H1 (cell line): Measurements from ENCODE around the gene USPL1. TPM values are rescaled to one million over a fixed set of nuclear protein-coding genes. Genes with fewer than 3 reads are reported as not detected.

Experiments
- CTCF ChIA-PET: fragments of 300-600 bp; sonication (Branson Sonifier 250); formaldehyde crosslinking; loops from one replicate; lab custom pipeline; 2021; ENCODE audit not compliant: partially characterized antibody; lab: Charles Lee
- POLR2A ChIA-PET: fragments of 300-600 bp; sonication (Branson Sonifier 250); formaldehyde crosslinking; loops from one replicate; lab custom pipeline; 2021; ENCODE audit warnings: inconsistent platforms; ENCODE audit not compliant: partially characterized antibody; lab: Charles Lee
- DNase-seq, 2 experiments: peaks; one replicate each; pipeline versions ENCODE4 v3.0.0 to v3.0.0-alpha.2; 2010 to 2022; ENCODE audit warnings: low spot score in 2 of 2, low read depth in 1 of 2, mixed read lengths in 1 of 2
- FAIRE-seq: peaks from 2 replicates; lab custom pipeline; 2011; peaks lifted over from hg19 to GRCh38; lab: Jason Lieb, UNC
- H2AFZ ChIP-seq: 2 replicates; pipeline ENCODE4 v1.8.1; 2012; ENCODE audit warnings: low read length, inconsistent platforms
- H2AK5ac ChIP-seq: 2 replicates; pipeline ENCODE4 v1.6.1; 2013; ENCODE audit warnings: low read depth, low read length
- H2BK120ac ChIP-seq: replicated peaks from 2 replicates; pipeline ENCODE3; 2013; ENCODE audit warnings: low read depth, low read length, inconsistent platforms
- H2BK12ac ChIP-seq: 2 replicates; pipeline ENCODE4 v1.6.1; 2013; ENCODE audit warnings: low read depth, low read length
- H2BK15ac ChIP-seq: 2 replicates; pipeline ENCODE4 v1.6.1; 2013; ENCODE audit warnings: low read length
- H2BK20ac ChIP-seq: 2 replicates; pipeline ENCODE4 v1.6.1; 2013; ENCODE audit warnings: low read length
- H2BK5ac ChIP-seq: 2 replicates; pipeline ENCODE4 v1.6.1; 2013; ENCODE audit warnings: low read depth, low read length
- H3K14ac ChIP-seq: 2 replicates; pipeline ENCODE4 v1.6.1; 2013; ENCODE audit warnings: inconsistent platforms; ENCODE audit not compliant: insufficient read length
- H3K18ac ChIP-seq: 2 replicates; pipeline ENCODE4 v1.6.1; 2013; ENCODE audit warnings: low read length; ENCODE audit errors: extremely low read depth
- H3K23ac ChIP-seq: 2 replicates; pipeline ENCODE4 v1.6.1; 2013; ENCODE audit warnings: inconsistent platforms; ENCODE audit not compliant: insufficient read length
- H3K23me2 ChIP-seq: 2 replicates; pipeline ENCODE4 v1.6.1; 2013; ENCODE audit warnings: low read depth, low read length
- H3K27ac ChIP-seq: 2 replicates; pipeline ENCODE4 v1.6.1; 2011; ENCODE audit warnings: low read depth, low read length, inconsistent platforms
- H3K27me3 ChIP-seq, 4 experiments: replicated peaks in 1 of 4; 1 replicate in 1 of 4; 2 replicates in 3 of 4; pipeline versions ENCODE4 v1.6.1 to v1.8.1; 2011 to 2013; ENCODE audit warnings: low read length in 3 of 4, mild to moderate bottlenecking in 3 of 4, inconsistent platforms in 2 of 4, mixed read lengths in 2 of 4, moderate library complexity in 1 of 4; ENCODE audit not compliant: control insufficient read depth in 3 of 4, insufficient read depth in 3 of 4; ENCODE audit errors: extremely low read depth in 1 of 4
- H3K36me3 ChIP-seq, 4 experiments: 2 replicates each; pipeline versions ENCODE4 v1.6.1 to v1.8.1; 2011 to 2013; ENCODE audit warnings: mild to moderate bottlenecking in 4 of 4, low read length in 3 of 4, moderate library complexity in 2 of 4, control low read depth in 1 of 4, inconsistent platforms in 1 of 4; ENCODE audit not compliant: insufficient read depth in 4 of 4, control insufficient read depth in 2 of 4
- H3K4ac ChIP-seq: replicated peaks from 2 replicates; pipeline ENCODE3; 2013; ENCODE audit warnings: low read length, low read depth, mixed read lengths, inconsistent platforms; ENCODE audit not compliant: insufficient read length
- H3K4me1 ChIP-seq, 4 experiments: replicated peaks in 1 of 4; 1 replicate in 1 of 4; 2 replicates in 3 of 4; pipeline versions ENCODE4 v1.6.1 to v1.8.1; 2011 to 2013; ENCODE audit warnings: low read length in 3 of 4, inconsistent platforms in 2 of 4, mixed read lengths in 1 of 4; ENCODE audit not compliant: insufficient read depth in 4 of 4, control insufficient read depth in 3 of 4
- H3K4me2 ChIP-seq, 2 experiments: 2 replicates each; pipeline versions ENCODE4 v1.6.1 to v1.8.1; 2011 to 2013; ENCODE audit warnings: low read depth in 2 of 2, low read length in 2 of 2, control low read depth in 1 of 2, inconsistent platforms in 1 of 2, mild to moderate bottlenecking in 1 of 2; ENCODE audit not compliant: insufficient read depth in 1 of 2
- H3K4me3 ChIP-seq, 4 experiments: fragments of 200-600, 300-600 bp in 1 of 4; sonication (generic), shearing (Covaris generic), sonication (Bioruptor Twin) in 1 of 4; 2 replicates each; pipeline versions ENCODE4 v1.5.1 to v1.8.1; 2011 to 2016; ENCODE audit warnings: low read length in 4 of 4, low read depth in 3 of 4, control low read depth in 2 of 4, inconsistent platforms in 2 of 4, mild to moderate bottlenecking in 2 of 4, mixed read lengths in 1 of 4, moderate library complexity in 1 of 4; ENCODE audit not compliant: insufficient read depth in 2 of 4; ENCODE audit errors: extremely low read depth in 1 of 4
- H3K56ac ChIP-seq: replicated peaks from 2 replicates; pipeline ENCODE3; 2013; ENCODE audit warnings: low read depth, mild to moderate bottlenecking, mixed read lengths, low read length, inconsistent platforms; ENCODE audit not compliant: insufficient read length
- H3K79me1 ChIP-seq: 2 replicates; pipeline ENCODE4 v1.6.1; 2013; ENCODE audit warnings: low read depth, low read length, control low read depth
- H3K79me2 ChIP-seq, 2 experiments: 2 replicates each; pipeline versions ENCODE4 v1.6.1 to v1.8.1; 2012 to 2013; ENCODE audit warnings: low read length in 2 of 2, mild to moderate bottlenecking in 2 of 2, inconsistent platforms in 1 of 2; ENCODE audit not compliant: insufficient read depth in 2 of 2, control insufficient read depth in 1 of 2
- H3K9ac ChIP-seq, 4 experiments: replicated peaks in 1 of 4; 1 replicate in 1 of 4; 2 replicates in 3 of 4; pipeline versions ENCODE4 v1.6.1 to v1.8.1; 2011 to 2013; ENCODE audit warnings: low read depth in 3 of 4, low read length in 3 of 4, control low read depth in 2 of 4, mild to moderate bottlenecking in 2 of 4, moderate library complexity in 2 of 4, inconsistent platforms in 1 of 4; ENCODE audit errors: extremely low read depth in 1 of 4
- H3K9me3 ChIP-seq, 2 experiments: 2 replicates each; pipeline versions ENCODE4 v1.6.1 to v1.8.1; 2012 to 2013; ENCODE audit warnings: mild to moderate bottlenecking in 2 of 2, moderate library complexity in 2 of 2, control low read depth in 1 of 2, inconsistent platforms in 1 of 2, low read depth in 1 of 2, low read length in 1 of 2, mixed read lengths in 1 of 2; ENCODE audit not compliant: insufficient read depth in 2 of 2
- H4K20me1 ChIP-seq, 2 experiments: replicated peaks in 1 of 2; 2 replicates each; pipeline versions ENCODE3 to v1.8.1; 2011 to 2013; ENCODE audit warnings: inconsistent platforms in 2 of 2, low read length in 2 of 2, mild to moderate bottlenecking in 1 of 2; ENCODE audit not compliant: insufficient read depth in 2 of 2, control insufficient read depth in 1 of 2
- H4K5ac ChIP-seq: 2 replicates; pipeline ENCODE4 v1.6.1; 2013; ENCODE audit warnings: low read length, low read depth, mixed read lengths, inconsistent platforms; ENCODE audit not compliant: insufficient read length
- H4K8ac ChIP-seq: 2 replicates; pipeline ENCODE4 v1.8.0; 2013; ENCODE audit warnings: mild to moderate bottlenecking, moderate library complexity, low read length, inconsistent platforms; ENCODE audit not compliant: insufficient read depth; ENCODE audit errors: extremely low read depth
- H4K91ac ChIP-seq: replicated peaks from 2 replicates; pipeline ENCODE3; 2013; ENCODE audit warnings: low read length, mixed read lengths, inconsistent platforms; ENCODE audit not compliant: insufficient read length
- CREB1 ChIP-seq: IDR thresholded peaks from 2 replicates; pipeline ENCODE4 v1.6.1; 2012; ENCODE audit warnings: inconsistent platforms
- E2F6 ChIP-seq: IDR thresholded peaks from 2 replicates; pipeline ENCODE4 v1.6.1; 2012; ENCODE audit warnings: inconsistent platforms
- EP300 ChIP-seq, 2 experiments: IDR thresholded peaks; 1 replicate in 1 of 2; 2 replicates in 1 of 2; pipeline ENCODE4 v1.6.1; 2011 to 2012; ENCODE audit warnings: low read depth in 2 of 2, low read length in 2 of 2, mild to moderate bottlenecking in 2 of 2, borderline replicate concordance in 1 of 2, inconsistent platforms in 1 of 2, moderate library complexity in 1 of 2
- GABPA ChIP-seq: IDR thresholded peaks from 2 replicates; pipeline ENCODE4 v1.6.1; 2011; ENCODE audit warnings: mild to moderate bottlenecking, low read length, moderate library complexity, borderline replicate concordance; ENCODE audit not compliant: insufficient read depth
- HDAC2 ChIP-seq, 2 experiments: fragments of 300-600 bp in 1 of 2; sonication (generic) in 1 of 2; IDR thresholded peaks; 2 replicates each; pipeline ENCODE4 v1.6.1; 2011 to 2012; ENCODE audit warnings: low read depth in 2 of 2, low read length in 2 of 2, mild to moderate bottlenecking in 2 of 2, moderate library complexity in 2 of 2, borderline replicate concordance in 1 of 2, inconsistent platforms in 1 of 2
- RAD21 ChIP-seq, 2 experiments: IDR thresholded peaks in 1 of 2; conservative IDR thresholded peaks in 1 of 2; 2 replicates each; pipeline ENCODE4 v1.6.1; 2011; ENCODE audit warnings: low read depth in 2 of 2, low read length in 2 of 2, improper control_type of control experiment in 1 of 2, inconsistent platforms in 1 of 2, mild to moderate bottlenecking in 1 of 2, moderate library complexity in 1 of 2
- SP1 ChIP-seq: IDR thresholded peaks from 2 replicates; pipeline ENCODE4 v1.6.1; 2011; ENCODE audit warnings: low read depth, low read length
- WGBS, 2 experiments: shearing (Covaris generic) in 1 of 2; methylation state at CpG; one replicate each; pipeline versions ENCODE4 v1.1.6 to v1.1.7; 2013 to 2015; ENCODE audit warnings: low lambda C conversion rate in 2 of 2, mixed read lengths in 2 of 2, inconsistent platforms in 1 of 2, low coverage in 1 of 2, missing lambda C conversion rate in 1 of 2; ENCODE audit not compliant: insufficient replicate concordance in 2 of 2, insufficient coverage in 1 of 2, insufficient read length in 1 of 2; ENCODE audit errors: extremely low coverage in 1 of 2, missing lambda C conversion rate in 1 of 2; 5-methylcytosine and 5-hydroxymethylcytosine counted together
- polyA plus RNA-seq, 7 experiments: library from polyadenylated mRNA; depleted of rRNA in 3 of 7; stranded (reverse) in 5 of 7; unstranded in 2 of 7; fragments of >200 nt in 5 of 7; fragments of 200-250 nt in 2 of 7; gene quantifications; 1 replicate in 5 of 7; 2 replicates in 1 of 7; 4 replicates in 1 of 7; pipeline versions ENCODE4 v1.2.1 to v1.2.3, GENCODE V29; 2011 to 2013; ENCODE audit warnings: missing spikeins in 2 of 7, mixed read lengths in 2 of 7
- total RNA-seq: library from RNA; stranded (reverse); fragmentation: NEBNext Ultra II Directional; extraction: Animal tissue kit (Norgen Biotek cat#: 25700); gene quantifications from 2 replicates; pipeline ENCODE4 v1.2.1, GENCODE V29; 2021

Gene USPL1
- total and polyA plus RNA-seq, 2 of the 8 experiments (the other 6 are each of a cell fraction or from before 2014, with no cell fraction given), result 6.3 to 17.1 TPM

DNA sequence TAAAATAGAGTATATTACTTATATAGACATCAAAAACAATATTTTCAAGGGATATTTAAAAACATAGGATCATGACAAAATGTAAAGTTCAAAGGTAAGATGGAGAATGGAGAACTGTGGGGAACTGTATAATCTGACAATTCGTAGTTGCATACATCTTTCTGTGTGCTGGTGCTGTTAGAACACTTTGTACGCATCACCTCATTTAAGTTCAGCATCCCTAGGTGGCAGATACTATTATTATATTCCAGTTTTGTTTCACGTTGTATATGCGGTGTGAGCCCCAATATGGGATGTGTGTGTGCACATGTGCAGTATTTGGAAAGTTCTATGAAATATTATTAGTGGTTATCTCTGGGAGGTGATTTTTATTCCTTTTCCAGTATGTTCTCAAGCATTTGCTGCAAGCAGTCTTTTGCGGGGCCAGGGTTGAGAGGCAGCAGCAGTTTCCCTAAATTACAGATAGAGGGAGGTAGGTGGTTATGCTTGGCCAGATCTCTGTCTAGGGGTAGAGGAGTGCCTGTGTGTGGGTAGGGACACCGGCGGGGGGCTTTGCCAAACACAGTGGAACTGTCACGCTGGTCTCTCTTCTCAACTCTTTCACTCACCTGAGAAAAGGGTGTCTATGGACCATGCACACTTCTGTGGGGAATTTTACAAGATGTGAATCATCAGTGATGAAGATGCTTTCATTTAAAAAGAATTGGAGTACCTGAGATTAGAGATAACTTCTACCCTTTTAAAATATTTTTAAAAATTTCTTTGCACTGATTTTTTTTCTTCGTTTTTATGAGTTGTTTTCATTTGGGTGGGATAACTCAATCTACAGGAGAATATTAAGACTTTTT is 62.0 kb downstream of the USPL1 start:
- Histone ChIP-seq H3K23me2 (no peaks in the 10 kb centered on the region), H2AK5ac (no peak overlapping the region), H2BK5ac (no peak overlapping the region), H3K4me3 (no peak overlapping the region), H3K18ac (no peak overlapping the region), H3K27me3 (no peaks in the 10 kb centered on the region), H3K27ac (no peak overlapping the region), H3K14ac (no peak overlapping the region), H4K20me1 (no peaks in the 10 kb centered on the region), H2BK20ac (no peak overlapping the region), H3K4me1 (no peaks in the 10 kb centered on the region), H4K5ac (no peak overlapping the region), H4K8ac (no peak overlapping the region), H2AFZ (no peak overlapping the region), H2BK15ac (no peak overlapping the region), H3K9me3 (no peaks in the 10 kb centered on the region), H2BK120ac (no peak overlapping the region), H3K4ac (no peak overlapping the region), H3K79me2 (no peaks in the 10 kb centered on the region), H3K4me2 (no peak overlapping the region), H2BK12ac (no peak overlapping the region), H3K56ac (no peak overlapping the region), H3K23ac (no peak overlapping the region), H3K36me3 (no peaks in the 10 kb centered on the region), H4K91ac (no peak overlapping the region), H3K9ac (no peak overlapping the region), H3K79me1 (no peaks in the 10 kb centered on the region)
- CTCF ChIA-PET, result interaction anchor here (0.6 to 1.3 kb wide), 6 partner anchors 29 to 124 kb away, joined by 3 to 7 read pairs (median 4); no protein-coding TSS in a partner anchor
- POLR2A ChIA-PET, result no interaction called here
- WGBS, 2 experiments, result 51% methylated on average over 9 of the region's 9 CpGs; no CpG with 5 or more reads in 1 of the 2 experiments
- DNase-seq (no peak), FAIRE-seq (peak; percentile 28)
- TF ChIP-seq GABPA (no peak), E2F6 (no peak), CREB1 (no peak), EP300 (IDR thresholded peaks at IDR 0.05; ENCODE audit: borderline replicate concordance in 1 of 2, low read depth in 2 of 2, low read length in 2 of 2) (no peak), SP1 (no peak), HDAC2 (IDR thresholded peaks at IDR 0.05; ENCODE audit: borderline replicate concordance in 1 of 2, low read depth in 2 of 2, low read length in 2 of 2) (no peak), RAD21 (IDR thresholded peaks at IDR 0.05 in 1 of 2, conservative IDR thresholded peaks at IDR 0.05 in 1 of 2; ENCODE audit: low read depth in 2 of 2, low read length in 2 of 2) (peak; percentile 73 to 82)
